Tongue (tissue), 2 donors: Measurements from ENCODE around the gene SLC47A1. TPM values are rescaled to one million over a fixed set of nuclear protein-coding genes. Genes with fewer than 3 reads are reported as not detected.
"Not testable (repeated sequence)": the region's sequence is repeated elsewhere in the genome, so short reads cannot be mapped to it uniquely, and the experiment has no call there.

ENCODE experiments used
- DNase-seq: peaks from one replicate; pipeline ENCODE4 v3.0.0-alpha.2; 2015
- total RNA-seq: library from RNA; depleted of rRNA; stranded (reverse); fragments of >200 nt; gene quantifications from one replicate; pipeline ENCODE4 v1.2.3, GENCODE V29; 2014

The SLC47A1 gene
- total RNA-seq, 1 donor from 2014 or later = 10.9 TPM

DNA sequence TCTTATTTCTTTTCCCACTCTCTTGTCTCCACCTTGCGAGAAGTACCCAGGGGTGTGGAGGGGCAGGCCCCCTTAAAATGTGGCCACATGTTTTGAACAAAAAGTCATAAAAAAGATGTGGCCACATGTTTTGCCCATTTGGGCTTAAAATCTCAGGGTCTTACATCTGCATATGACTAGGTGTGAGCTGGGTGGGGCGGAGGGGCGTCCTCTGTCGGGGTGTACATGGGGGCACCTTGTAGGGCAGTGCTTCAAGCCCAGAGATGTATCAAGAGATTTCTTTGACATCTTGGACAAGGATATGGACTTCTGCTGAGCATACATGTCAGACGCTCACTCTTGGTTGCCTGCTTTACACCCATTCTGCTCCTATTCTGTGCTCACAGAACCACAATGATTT, 13.0 kb upstream of the SLC47A1 start:
- no peak for DNase-seq

DNA sequence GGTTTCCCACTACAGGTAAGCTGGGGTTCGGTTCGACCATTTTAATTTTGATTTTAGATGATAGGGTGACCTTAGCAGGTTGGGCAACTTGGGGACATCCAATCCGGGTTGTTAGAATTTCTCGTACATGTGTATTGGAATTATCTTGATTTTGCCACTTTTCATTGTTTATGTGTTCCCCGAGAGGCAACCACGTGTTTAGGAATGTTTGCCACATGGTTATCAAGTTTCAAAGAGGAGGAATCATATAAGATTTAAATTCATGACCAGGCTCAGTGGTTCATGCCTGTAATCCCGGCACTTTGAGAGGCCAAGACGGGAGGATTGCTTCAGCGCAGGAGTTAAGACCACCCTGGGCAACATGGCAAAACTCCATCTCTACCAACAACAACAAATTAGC, 10.0 kb upstream of the SLC47A1 start:
- no peak for DNase-seq

DNA sequence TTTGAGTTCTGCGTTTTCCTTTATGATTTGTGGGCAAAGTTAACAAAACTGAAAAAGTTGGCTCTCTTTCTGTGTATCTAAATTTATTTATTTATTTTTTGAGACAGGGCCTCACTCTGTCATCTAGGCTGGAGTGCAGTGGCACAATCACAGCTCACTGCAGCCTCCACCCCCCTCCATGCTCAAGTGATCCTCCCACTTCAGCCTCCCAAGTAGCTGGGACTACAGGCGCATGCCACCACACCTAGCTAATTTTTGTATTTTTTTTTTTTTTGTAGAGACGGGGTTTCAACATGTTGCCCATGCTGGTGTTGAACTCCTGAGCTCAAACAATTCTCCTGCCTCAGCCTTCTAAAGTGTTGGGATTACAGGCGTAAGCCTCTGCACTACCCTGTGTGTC, 6.7 kb upstream of the SLC47A1 start:
- DNase-seq = not testable (repeated sequence)

DNA sequence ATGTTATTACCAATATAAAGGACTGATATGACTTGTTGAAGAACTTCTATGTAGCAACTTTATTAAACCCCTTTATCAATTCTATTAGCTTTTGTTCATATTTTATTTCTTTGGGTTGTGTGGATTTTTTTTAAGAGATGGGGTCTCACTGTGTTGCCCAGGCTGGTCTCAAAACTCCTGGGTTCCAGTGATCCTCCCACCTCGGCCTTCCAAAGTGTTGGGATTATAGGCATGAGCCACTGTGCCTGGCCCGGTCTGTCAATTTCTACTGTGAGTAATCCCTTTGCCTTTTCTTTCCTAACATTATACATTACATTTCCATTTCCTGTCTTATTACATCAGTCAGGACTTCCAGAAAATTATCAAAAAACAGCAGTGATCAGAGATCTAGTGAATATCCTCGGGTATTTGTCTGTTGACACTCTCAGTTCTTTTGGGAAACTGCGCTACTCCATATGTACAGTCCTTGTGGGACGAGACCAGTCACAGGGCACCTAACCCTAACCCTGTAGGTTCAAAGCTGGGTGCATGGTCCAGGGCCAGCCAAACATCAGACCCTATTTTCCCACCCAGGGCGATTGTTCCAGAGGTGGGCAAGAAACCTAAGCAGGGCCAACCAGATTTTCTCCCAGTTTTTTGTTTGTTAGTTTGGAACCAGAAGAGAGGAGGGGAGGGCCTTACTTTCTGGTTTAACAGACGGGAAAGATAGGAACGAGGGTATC, 1.7 kb upstream of the SLC47A1 start:
- DNase-seq = no peak

DNA sequence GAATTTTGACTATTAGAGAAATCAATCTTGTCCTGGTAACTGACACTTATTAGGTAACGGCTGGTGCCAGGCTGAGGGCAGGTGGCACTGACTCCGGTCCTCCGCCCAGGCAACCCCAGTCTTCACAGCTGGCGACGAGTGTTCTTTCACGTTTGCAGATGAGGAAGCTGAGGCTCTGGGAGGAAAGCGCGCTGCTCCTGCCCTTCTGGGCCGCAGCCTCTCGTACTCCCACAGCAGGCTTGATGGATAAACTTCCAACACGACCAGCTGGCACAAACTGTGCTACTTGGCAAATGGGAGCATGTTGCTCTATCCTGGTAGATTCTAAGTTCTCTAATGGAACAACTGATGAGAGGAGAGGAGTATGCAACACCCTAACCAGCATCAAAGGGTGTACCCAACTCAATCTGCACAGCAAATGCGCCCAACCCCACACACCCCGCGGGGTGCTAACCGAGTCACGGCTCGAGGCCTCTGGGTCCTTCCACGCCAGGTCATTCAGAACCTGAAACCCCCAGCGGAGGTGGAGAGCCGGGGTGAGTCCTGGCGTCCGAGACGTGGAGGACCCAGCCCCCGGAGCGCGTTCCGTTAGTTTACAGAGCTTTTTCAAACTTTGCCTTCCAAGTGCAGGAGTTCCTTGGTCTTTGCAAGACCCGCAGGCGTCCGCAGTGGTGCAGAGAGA, 477 bp upstream of the SLC47A1 start:
- DNase-seq = no peak

DNA sequence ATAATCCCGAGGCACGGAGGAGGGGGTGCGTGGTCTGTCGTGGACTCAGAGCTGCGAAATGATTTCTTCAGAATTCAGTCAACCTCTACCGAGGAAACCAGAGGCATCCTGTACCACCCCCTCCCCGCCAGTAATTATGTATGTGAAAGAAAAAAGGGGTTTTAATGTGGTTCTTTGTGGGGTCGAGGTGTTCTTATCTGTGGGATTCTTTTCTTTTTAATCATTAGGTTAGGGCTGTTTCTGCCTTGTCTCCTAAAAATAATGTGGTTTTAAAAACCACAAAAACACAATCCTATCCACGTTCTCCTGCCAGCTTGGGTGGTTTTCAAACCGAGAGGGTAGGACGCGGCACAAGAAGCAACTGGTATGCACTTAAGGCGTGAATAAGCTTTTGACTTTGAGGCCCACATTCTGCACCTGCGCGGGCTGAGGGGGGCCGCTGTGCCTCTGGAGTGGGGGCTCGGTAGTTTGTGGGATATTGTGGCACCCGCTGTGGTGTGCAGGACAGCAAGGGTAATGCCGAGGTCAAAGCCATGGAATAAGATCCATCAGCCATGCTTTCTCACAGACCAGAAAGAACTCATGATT, 1.0 kb downstream of the SLC47A1 start:
- no peak for DNase-seq

DNA sequence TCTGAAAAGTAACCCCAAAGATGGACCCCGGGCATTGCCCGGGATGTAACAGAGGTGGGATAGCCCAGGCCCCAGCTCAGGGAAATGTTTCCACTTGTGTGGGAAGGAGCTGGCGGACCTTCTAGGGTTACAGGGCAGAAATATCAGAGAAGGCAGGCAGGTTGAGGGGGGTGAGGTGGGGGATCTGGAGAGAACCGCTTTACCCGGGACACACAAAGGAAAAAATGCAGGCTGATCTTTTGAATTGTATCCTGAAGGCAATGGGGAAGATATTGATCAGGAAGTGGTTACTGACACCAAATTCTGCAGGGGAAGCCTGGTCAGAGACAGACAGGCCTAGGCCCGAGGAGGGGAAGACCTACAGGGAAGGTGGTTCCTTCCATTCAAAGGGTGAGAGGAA, 3.5 kb downstream of the SLC47A1 start:
- no peak for DNase-seq

DNA sequence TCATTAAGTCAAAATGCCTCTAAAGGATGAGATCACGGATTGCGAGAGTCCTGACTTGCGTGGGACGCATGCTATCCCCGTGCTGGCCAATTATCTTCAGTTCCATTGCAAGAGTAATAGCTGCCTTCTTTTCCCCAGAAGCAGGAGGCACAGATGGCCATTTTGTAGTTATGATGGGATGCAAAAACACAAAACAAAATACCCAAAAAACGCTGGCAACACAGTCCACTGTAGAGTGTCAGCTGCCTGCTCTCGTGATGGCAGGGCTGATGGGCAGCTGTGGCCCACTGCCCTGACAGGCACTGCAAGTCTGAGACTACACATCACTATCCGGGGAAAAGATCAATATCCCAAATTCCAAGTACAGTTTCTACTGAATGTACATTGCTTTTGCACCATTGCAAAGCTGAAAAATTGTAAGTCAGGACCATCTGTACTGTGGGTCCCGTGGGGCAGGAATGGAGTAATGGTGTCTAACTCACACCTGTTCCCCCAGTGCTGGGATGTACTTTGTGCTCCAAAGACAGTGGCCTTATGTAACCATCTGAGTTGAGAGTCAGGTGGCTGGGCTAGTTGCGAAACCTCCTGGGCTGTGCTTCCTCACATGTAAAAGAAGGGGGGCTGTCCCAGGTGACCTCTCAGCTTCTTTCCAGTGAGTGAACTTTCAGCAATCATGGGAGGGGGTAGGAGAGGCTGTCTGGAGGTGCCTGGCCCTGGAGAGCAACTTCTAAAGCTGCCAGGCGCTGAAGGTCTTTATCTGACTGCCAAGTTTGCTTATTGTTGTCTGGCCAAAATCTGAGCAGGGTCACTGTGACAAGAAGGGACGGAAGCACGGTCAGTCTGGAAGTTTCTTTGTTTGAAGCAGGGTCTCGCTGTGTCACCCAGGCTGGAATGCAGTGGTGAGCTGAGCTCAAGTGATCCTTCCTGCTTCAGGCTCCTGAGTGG, 4.7 kb downstream of the SLC47A1 start:
- DNase-seq = peak; percentile 68

DNA sequence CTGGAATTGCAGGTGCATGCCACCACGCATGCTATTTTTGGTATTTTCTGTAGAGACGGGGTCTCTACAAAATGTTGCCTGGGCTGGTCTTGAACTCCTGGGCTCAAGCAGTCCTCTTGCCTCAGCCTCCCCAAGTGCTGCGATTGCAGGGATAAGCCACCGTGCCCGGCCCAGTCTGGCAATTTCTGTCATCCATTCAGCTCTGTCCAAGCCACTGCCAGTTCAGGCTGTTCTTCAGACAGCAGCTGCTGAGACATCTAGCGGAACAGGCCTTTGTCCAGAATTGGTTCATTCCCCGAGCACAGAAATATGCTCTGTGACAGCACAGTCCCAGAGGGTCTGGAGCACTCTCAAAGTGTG, 5.4 kb downstream of the SLC47A1 start:
- peak; percentile 78 for DNase-seq

DNA sequence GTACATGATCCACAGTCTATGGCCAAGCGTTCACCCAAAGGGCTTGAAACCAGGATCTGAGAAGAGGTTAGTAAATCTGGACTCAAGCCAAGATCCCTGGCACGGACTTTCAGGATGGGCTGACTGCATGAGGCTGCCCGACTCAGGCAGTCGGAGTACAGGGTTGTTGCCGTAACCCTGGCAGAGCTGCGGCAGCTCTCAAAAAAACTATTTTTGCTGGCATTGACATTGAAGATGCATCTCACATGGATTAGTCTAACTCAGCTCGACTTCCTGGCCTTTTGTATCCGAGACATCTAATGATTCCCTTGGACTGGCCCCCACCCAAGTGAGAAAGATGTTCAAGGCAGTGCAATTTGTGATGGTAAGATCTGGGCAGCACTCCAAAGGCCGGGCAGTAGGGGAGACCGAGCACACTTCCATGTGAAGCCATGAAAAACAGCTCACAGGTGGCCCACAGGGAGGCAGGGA, 6.2 kb downstream of the SLC47A1 start:
- DNase-seq = peak; percentile 79

DNA sequence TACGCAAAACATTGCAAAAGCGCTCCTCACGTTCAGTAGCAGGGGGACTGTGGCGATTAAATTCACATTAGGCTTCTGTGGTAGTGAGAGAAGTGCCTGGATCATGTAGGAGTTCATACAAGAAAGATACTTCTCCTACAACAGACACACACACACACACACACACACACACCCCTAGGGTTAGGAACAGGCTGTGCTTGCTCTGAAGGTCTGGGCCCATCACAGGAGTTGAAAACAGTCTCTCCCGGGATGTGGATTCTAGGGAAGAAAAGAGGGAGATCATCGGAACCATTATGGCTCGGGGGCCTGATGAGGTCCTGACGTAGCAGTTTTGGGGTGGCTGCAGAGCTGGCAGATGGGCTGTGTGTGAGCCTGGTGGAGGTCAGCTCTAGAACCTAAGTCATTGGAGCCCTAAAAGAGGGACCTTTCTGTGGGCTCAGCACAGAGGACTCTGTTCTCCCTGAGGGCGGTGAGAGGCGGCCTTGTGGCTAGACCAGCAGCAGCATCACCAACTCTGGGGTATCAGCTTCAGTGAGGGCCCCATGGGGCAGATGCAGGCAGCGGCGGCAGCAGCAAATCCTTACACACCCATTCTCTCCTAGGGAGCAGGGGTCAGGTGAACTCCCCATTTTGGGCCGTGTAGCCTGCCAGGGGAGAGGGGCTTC, 7.2 kb downstream of the SLC47A1 start:
- DNase-seq = no peak

DNA sequence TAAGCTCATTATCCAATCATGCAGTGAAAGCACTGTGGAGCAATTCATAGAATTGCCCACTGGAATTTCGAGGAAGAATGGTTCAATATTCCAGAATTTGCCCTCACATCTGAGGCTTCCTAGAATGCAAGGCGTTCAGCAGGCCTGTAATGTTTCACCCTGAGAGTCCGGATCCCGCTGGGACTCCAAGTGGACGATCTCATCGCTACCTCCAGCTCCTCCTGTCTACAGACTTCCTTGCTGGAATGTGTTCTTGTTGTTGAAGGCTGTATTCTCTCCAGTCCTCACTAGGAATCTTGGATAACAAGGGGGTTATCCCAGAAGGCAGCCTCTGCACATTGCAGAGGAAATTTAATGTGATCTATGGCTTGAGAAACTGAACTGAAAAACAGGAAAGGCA, 7.8 kb downstream of the SLC47A1 start:
- no peak for DNase-seq

DNA sequence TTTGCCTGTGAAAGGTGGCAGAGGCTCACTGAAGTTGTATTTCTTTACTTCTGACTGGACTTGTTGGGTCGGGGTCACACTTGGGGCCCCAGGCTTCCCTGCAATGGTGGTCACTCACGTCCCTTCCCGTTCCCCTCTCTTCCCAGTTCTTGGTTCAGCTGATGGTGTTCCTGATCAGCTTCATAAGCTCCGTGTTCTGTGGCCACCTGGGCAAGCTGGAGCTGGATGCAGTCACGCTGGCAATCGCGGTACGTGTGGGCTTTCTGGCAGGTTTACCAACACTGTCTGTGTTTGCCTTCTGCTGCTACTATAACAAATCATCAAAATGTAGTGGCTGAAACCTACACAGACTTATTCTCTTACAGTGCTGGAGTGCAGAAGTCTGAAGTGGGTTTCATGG, 8.6 kb downstream of the SLC47A1 start:
- DNase-seq = no peak

DNA sequence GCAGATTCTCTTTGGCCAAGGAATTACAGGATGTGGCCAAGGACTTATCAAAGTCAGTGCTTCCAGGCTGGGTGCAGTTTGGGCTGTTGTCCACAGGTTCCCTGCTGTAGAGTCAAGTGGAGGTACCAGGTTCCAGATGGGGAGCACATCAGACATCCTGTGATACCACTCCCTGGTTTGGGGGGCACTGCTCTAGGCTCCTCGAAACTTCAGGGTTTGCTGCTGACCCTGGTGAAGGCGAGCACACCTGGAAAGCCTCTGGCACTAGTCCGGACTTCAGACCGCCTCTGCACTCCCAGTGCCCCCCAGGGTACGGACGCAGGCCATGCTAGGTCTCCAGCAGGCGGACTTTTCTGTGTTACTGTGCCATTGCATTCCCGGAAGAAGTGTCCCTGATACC, 10.7 kb downstream of the SLC47A1 start:
- DNase-seq = no peak

DNA sequence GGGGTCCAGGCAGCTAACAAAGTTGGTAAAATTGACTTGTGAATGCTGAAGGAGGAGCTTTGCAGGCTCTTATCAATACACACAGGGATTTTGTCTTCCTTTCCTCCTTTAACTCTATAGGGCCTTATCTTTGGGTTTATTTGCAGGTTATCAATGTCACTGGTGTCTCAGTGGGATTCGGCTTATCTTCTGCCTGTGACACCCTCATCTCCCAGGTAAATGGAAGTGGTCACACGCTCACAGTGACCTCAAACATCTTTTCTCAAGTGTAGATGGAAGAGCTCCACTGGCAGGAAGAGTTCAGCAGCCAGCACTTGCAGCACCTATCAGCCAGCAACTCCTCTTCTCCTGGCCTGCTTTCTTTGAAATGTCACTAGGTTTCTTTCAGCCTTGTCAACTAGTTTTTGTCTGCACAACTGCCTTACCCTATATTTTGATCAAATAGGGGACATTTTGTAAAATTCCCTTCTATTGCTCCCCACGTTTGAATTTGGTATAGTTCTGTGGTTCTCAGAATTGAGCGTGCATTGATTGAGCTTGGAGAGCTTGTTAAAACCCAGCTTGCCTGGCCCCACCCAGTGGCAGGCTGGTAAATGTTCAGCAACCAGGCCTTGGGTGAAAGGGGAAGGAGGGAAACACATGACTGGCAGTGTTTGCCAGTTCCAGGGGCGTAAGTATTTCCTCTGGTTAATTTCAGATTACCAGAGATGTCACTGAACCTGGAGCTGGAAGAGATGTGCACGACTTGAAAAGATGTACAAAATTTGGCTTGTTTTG, 12.8 kb downstream of the SLC47A1 start:
- no peak for DNase-seq

DNA sequence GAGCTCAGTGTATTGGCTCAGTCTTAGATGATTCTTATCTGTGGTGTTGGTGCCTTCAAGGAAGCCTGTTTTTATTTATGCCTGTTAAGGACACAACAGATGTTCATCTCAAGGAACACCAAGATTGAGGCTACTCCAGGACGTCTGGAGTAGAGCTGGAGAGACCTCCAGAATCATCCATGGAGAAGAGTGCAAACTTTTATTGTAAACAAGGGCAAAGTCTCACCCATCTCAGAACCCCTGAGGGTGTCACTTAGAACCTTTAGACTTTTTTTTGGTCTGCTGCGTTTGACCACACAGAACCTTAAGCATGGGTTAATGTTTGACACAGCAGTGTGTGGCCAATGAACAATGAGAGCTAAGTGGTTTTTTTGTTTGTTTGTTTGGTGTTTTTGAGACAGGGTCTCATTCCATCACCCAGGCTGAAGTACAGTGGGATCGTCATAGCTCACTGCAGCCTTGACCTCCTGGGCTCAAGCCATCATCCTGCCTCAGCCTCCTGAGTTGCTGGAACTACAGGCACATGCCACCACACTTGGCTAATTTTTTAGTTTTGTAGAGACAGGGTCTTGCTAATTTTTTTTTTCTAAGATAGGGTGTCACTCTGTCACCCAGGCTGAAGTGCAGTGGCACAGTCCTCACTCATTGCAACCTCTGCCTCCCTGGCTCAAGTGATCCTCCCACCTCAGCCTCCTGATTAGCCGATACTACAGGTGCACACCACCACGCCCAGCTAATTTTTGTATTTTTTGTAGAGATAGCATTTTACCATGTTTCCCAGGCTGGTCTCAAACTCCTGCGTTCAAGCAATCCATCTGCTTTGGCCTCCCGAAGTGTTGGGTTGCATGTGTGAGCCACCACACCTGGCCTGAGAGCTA, 16.3 kb downstream of the SLC47A1 start:
- no peak for DNase-seq

DNA sequence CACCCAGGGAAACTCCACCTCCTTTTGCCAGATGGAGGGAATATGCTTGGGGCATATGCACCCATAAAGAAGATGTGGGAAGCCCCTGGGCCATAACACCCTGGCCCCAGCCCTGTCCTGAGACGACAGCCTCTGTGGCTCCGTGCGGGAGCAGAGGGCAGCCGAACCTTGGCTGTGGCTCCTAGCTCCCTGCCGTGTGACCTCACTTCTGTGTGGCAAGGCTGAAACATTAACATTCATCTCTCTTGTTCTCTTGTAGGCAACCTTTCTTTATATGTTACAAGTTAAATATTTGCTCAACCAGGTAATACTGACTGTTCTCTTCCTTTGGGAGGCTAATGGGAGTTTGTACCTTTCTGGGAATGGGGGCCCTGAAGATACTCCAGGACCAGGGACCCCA, 17.5 kb downstream of the SLC47A1 start:
- DNase-seq = no peak

DNA sequence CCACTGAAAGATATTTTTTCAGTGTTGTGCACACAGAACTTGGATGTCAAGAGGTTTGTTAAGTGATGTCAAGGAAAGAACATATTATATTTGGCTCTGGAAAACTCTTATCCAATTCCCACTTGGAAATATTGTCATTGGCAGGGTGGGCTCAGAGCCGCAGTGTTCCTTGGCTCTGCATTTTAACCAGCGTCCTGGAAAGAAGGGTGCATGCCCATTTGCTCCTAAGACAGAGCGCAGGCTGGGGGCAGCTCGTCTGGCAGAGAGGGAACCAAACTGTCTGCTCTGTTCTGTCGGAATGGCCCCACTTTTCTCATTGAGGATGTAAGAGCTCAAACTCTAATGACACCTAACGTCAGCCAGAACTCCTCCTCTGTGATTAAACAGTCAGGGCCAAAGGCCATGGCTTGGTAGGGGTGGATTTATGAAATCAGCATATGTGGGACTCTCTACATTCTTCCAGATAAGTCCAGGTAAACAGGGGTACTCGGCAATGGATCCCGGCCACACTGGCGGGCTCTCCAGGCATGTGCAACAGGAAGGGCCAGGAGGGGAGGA, 18.0 kb downstream of the SLC47A1 start:
- no peak for DNase-seq

DNA sequence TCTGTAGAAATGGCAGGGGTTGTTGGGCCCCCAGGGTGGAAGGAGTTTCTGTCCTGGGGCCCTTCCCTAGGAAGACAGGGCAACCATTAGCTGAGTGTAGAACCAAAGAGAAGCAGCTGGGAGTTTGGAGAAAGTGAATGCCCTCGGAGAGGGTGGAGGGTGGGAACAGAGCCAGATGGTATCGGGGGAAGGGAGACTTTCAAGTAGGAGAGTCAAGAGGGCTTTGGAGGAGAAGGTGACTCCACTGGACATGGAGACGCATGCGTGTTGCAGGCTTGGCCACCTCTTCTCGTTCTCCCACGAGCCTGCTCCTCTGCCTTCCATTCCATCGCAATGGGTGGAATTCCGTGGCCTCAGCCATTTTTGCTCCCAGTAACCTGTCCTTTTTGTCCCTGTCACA, 19.4 kb downstream of the SLC47A1 start:
- no peak for DNase-seq

DNA sequence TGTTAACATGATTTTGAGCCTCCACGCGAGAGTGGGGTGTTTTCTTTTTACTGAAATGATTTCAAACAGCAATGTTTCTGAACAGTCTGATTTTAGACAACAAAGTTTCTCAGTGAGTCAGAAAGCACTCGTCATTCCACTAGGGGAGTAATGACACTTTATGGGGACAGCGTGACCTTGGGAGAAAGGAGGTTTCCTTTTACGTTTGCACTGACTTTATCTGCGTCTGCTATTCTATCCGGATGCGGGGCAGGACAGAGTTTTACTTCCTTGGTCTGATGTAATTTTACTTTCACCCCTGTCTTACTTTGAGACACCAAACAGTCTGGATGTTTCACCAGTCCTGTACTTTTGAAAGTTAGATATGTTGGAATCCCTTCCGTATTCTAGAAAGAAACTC, 20.7 kb downstream of the SLC47A1 start:
- no peak for DNase-seq
